ENCODE data around the gene CCT7.

DNA sequence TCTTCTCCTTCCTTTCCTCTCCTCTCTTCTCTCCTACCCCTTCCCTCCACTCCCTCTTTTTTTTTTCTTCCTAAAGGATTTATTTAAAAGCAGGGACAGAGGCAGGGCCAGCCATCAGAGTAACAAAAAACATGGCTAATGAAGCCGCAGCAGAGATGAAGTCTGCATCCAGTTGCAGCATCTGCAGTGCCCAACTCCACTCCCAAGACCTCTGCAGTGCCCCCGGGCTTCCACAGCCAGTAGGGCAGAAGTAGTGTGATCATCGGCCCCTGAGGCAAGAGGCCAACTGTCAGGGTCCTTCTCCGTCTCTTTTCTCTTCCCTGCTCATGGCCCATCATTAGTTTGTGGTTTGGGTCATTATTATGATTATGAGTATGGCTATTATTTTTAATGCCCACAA lies 63.5 kb downstream of the CCT7 start:
- TF ChIP-seq, protein P1, sequence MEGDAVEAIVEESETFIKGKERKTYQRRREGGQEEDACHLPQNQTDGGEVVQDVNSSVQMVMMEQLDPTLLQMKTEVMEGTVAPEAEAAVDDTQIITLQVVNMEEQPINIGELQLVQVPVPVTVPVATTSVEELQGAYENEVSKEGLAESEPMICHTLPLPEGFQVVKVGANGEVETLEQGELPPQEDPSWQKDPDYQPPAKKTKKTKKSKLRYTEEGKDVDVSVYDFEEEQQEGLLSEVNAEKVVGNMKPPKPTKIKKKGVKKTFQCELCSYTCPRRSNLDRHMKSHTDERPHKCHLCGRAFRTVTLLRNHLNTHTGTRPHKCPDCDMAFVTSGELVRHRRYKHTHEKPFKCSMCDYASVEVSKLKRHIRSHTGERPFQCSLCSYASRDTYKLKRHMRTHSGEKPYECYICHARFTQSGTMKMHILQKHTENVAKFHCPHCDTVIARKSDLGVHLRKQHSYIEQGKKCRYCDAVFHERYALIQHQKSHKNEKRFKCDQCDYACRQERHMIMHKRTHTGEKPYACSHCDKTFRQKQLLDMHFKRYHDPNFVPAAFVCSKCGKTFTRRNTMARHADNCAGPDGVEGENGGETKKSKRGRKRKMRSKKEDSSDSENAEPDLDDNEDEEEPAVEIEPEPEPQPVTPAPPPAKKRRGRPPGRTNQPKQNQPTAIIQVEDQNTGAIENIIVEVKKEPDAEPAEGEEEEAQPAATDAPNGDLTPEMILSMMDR (conservative IDR thresholded peaks at IDR 0.05; ENCODE audit: low read depth, low read length), result no peak
- no peak for TF ChIP-seq EZH2phosphoT487 (IDR thresholded peaks at IDR 0.05; ENCODE audit: borderline replicate concordance, low read length)
- no peak for TF ChIP-seq EZH2 (IDR thresholded peaks at IDR 0.05; ENCODE audit: low read length, unreplicated experiment)

Data from PC-3 (cell line).